HepG2 (cell line): Measurements from ENCODE around the gene FAM209A. TPM values are rescaled to one million over a fixed set of nuclear protein-coding genes. Genes with fewer than 3 reads are reported as not detected.
"Not testable (repeated sequence)": the region's sequence is repeated elsewhere in the genome, so short reads cannot be mapped to it uniquely, and the experiment has no call there.

Experiments
- ATAC-seq: fragments of 200-7000 bp; cut with Tn5 transposase; 3 replicates; pipeline ENCODE4 v1.9.1; 2020; ENCODE audit warnings: mild to moderate bottlenecking, moderate library complexity
- BruUV-seq: library from RNA; stranded (reverse); fragments of 400-500 nt; replicated peaks from 2 replicates; lab custom pipeline; 2021; lab: Mats Ljungman, UMichigan
- CTCF ChIA-PET: fragments of 300-600 bp; formaldehyde crosslinking; extraction: SDS; loops from one replicate; lab custom pipeline; 2021; ENCODE audit warnings: low total read pairs, inconsistent platforms, low intra/inter-chr PET ratio; lab: Yijun Ruan, JAX
- POLR2A ChIA-PET: fragments of 350-600 bp; sonication (Branson Sonifier 250); formaldehyde crosslinking; loops from one replicate; lab custom pipeline; 2020; ENCODE audit warnings: antibody characterized with exemption, inconsistent platforms; lab: Yijun Ruan, JAX
- DNase-seq: peaks from one replicate; pipeline ENCODE4 v3.0.0-alpha.2; 2015; ENCODE audit warnings: low spot score
- FAIRE-seq: peaks from 3 replicates; lab custom pipeline; 2011; peaks lifted over from hg19 to GRCh38; lab: Jason Lieb, UNC
- H2AFZ ChIP-seq: one replicate; pipeline ENCODE4 v1.6.1; 2011; ENCODE audit warnings: low read length, inconsistent platforms
- H3K27ac ChIP-seq: fragments of 300-600 bp; 3 replicates; pipeline ENCODE4 v1.8.0; 2011; ENCODE audit warnings: mixed run types, mild to moderate bottlenecking, mixed read lengths, low read length, inconsistent platforms; ENCODE audit not compliant: insufficient read depth; ENCODE audit errors: extremely low read length
- H3K27me3 ChIP-seq, 2 experiments: fragments of 200-600 bp in 1 of 2; 2 replicates in 1 of 2; 3 replicates in 1 of 2; pipeline versions ENCODE4 v1.6.0 to v1.8.0; 2011; ENCODE audit warnings: low read length in 2 of 2, mild to moderate bottlenecking in 2 of 2, moderate library complexity in 2 of 2, inconsistent platforms in 1 of 2; ENCODE audit not compliant: insufficient read depth in 2 of 2, control insufficient read depth in 1 of 2
- H3K36me3 ChIP-seq, 2 experiments: fragments of 200-600 bp in 1 of 2; replicated peaks in 1 of 2; 2 replicates in 1 of 2; 3 replicates in 1 of 2; pipeline versions ENCODE4 v1.5.1 to v1.8.0; 2011; ENCODE audit warnings: low read length in 2 of 2, inconsistent platforms in 1 of 2; ENCODE audit not compliant: insufficient read depth in 2 of 2, control insufficient read depth in 1 of 2
- H3K4me1 ChIP-seq: 2 replicates; pipeline ENCODE4 v1.5.1; 2012; ENCODE audit warnings: low read length, inconsistent platforms; ENCODE audit not compliant: insufficient read depth
- H3K4me2 ChIP-seq: 2 replicates; pipeline ENCODE4 v1.6.0; 2011; ENCODE audit warnings: low read depth, low read length, inconsistent platforms
- H3K4me3 ChIP-seq, 3 experiments: fragments of 200-600 bp in 1 of 3; sonication (generic), shearing (Covaris generic) in 1 of 3; replicated peaks in 1 of 3; 2 replicates each; pipeline ENCODE4 v1.5.1; 2011 to 2016; ENCODE audit warnings: low read length in 3 of 3, inconsistent platforms in 2 of 3, low read depth in 2 of 3, mild to moderate bottlenecking in 2 of 3, control low read depth in 1 of 3, mixed read lengths in 1 of 3; ENCODE audit not compliant: insufficient read depth in 1 of 3
- H3K79me2 ChIP-seq: one replicate; pipeline ENCODE4 v1.6.1; 2011; ENCODE audit warnings: low read length, inconsistent platforms; ENCODE audit not compliant: insufficient read depth
- H3K9ac ChIP-seq: 2 replicates; pipeline ENCODE4 v1.6.0; 2011; ENCODE audit warnings: mild to moderate bottlenecking, low read depth, low read length, inconsistent platforms; ENCODE audit not compliant: insufficient read depth
- H3K9me3 ChIP-seq: 2 replicates; pipeline ENCODE4 v1.5.1; 2012; ENCODE audit warnings: mild to moderate bottlenecking, low read length
- H4K20me1 ChIP-seq: 2 replicates; pipeline ENCODE4 v1.6.0; 2011; ENCODE audit warnings: inconsistent platforms, mild to moderate bottlenecking, low read length, moderate library complexity; ENCODE audit not compliant: insufficient read depth
- AGO2 ChIP-seq: fragments of 200-400 bp; formaldehyde crosslinking; optimal IDR thresholded peaks from 2 replicates; pipeline ENCODE3; 2017; ENCODE audit warnings: mild to moderate bottlenecking, low read depth, low read length, moderate library complexity
- GATA4 ChIP-seq: sonication (generic); IDR thresholded peaks from 2 replicates; pipeline ENCODE4 v1.6.1; 2016; ENCODE audit warnings: antibody characterized with exemption, low read depth, borderline replicate concordance
- HMG20B ChIP-seq: conservative IDR thresholded peaks from 2 replicates; pipeline ENCODE4 v1.6.1; 2016; ENCODE audit warnings: missing genetic modification reagents, missing compliant biosample characterization
- POLR2AphosphoS2 ChIP-seq: IDR thresholded peaks from 2 replicates; pipeline ENCODE4 v1.6.1; 2011; ENCODE audit warnings: low read depth, low read length, improper control_type of control experiment
- RFX5 ChIP-seq: IDR thresholded peaks from 2 replicates; pipeline ENCODE4 v1.6.1; 2011; ENCODE audit warnings: low read depth, low read length, improper control_type of control experiment
- RFXAP ChIP-seq: sonication (generic); formaldehyde crosslinking; IDR thresholded peaks from 2 replicates; pipeline ENCODE4 v1.4.0; 2020; ENCODE audit warnings: missing genetic modification reagents, borderline replicate concordance
- SETDB1 ChIP-seq: sonication (generic); formaldehyde crosslinking; IDR thresholded peaks from 2 replicates; pipeline ENCODE4 v1.5.1; 2020; ENCODE audit warnings: missing genetic modification reagents, mild to moderate bottlenecking, borderline replicate concordance
- ZSCAN22 ChIP-seq: sonication (generic); formaldehyde crosslinking; IDR thresholded peaks from 2 replicates; pipeline ENCODE4 v1.4.0; 2020; ENCODE audit warnings: mild to moderate bottlenecking, missing genetic modification reagents
- WGBS: methylation state at CpG from one replicate; pipeline ENCODE4 v1.1.6; 2017; ENCODE audit warnings: low lambda C conversion rate; 5-methylcytosine and 5-hydroxymethylcytosine counted together
- in situ Hi-C: cut with HindIII; loops from 2 replicates; pipeline ENCODE4 v1.10.0; 2017; ENCODE audit warnings: low pct_unique_long_range_greater_than_20kb; ENCODE audit not compliant: extremely low pct_ligation_motif_present
- intact Hi-C: fragments of 100-400 bp; cut with micrococcal nuclease; formaldehyde crosslinking; loops from one replicate; pipeline ENCODE4 v1.10.0; 2022; ENCODE audit not compliant: unreplicated experiment
- polyA plus RNA-seq, 8 experiments: library from polyadenylated mRNA; depleted of rRNA in 3 of 8; stranded (reverse) in 7 of 8; unstranded in 1 of 8; fragments of >200 nt; fragmentation: Illumina TruSeq in 4 of 8; extraction: Trizol in 4 of 8; gene quantifications; 2 replicates each; pipeline versions ENCODE4 v1.2.1 to v1.2.3, GENCODE V29; 2011 to 2016; ENCODE audit warnings: low read depth in 4 of 8, missing spikeins in 1 of 8, mixed read lengths in 1 of 8; ENCODE audit not compliant: insufficient read depth in 1 of 8
- total RNA-seq, 5 experiments: library from RNA; depleted of rRNA; stranded (reverse); fragments of >200 nt; fragmentation: Illumina TruSeq; extraction: Trizol; gene quantifications; 2 replicates each; pipeline ENCODE4 v1.2.3, GENCODE V29; 2016; ENCODE audit warnings: low read depth in 1 of 5

FAM209A gene
- total and polyA plus RNA-seq, 2 of the 13 experiments (the other 11 are each of a cell fraction or from before 2014, with no cell fraction given), result 0.15 to 0.36 TPM

DNA sequence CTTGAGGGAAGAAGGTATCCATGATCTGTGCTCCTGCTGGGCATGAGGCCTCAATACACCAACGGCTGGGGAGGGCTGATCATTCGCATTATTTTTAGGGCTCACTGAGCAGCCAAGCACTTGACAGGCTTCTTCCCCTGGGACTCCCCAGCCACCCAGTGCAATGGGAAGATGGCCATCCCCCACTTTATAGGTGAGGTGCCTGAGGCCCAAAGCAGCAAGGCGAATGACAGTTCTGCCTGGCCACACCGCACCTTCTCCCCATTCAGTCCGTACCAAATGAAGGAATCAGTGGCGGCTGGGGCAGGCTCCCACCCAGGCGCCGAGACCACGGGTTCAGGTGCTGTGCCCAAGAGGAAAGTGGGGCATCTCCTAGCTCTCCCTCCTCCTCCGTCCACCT is 4.4 kb upstream of the FAM209A start:
- intact Hi-C loops, result no loop called here
- H3K27me3 ChIP-seq, result no peaks in the 10 kb centered on the region
- H3K4me2 ChIP-seq, result no peak overlapping the region
- H4K20me1 ChIP-seq, result no peaks in the 10 kb centered on the region
- H3K36me3 ChIP-seq, result peaks cover 27 to 44% of the 10 kb centered on the region in 2 experiments; a peak in 4 of 5 replicates
- WGBS, result 94% methylated on average over 10 of the region's 10 CpGs
- BruUV-seq, result no TSS peak
- in situ Hi-C loops, result no loop called here
- no peak overlapping the region for H2AFZ ChIP-seq
- no peaks in the 10 kb centered on the region for H3K79me2 ChIP-seq
- no peak for DNase-seq
- H3K4me1 ChIP-seq, result no peaks in the 10 kb centered on the region
- ATAC-seq, result no peak
- FAIRE-seq, result no peak
- no peak overlapping the region for H3K4me3 ChIP-seq
- peaks cover 16% of the 10 kb centered on the region; the same call in 1 of the 2 replicates for H3K9me3 ChIP-seq
- TF ChIP-seq ZSCAN22 (CRISPR knock-in tag) (no peak), GATA4 (no peak), RFXAP (CRISPR knock-in tag) (no peak), RFX5 (no peak), POLR2AphosphoS2 (peak; percentile 36; the same call in 1 of the 2 replicates), AGO2 (peak; percentile 48), HMG20B (CRISPR knock-in tag) (no peak)
- ChIA-PET CTCF (no interaction called here), POLR2A (no interaction called here)
- H3K27ac ChIP-seq, result no peak overlapping the region
- no peak overlapping the region for H3K9ac ChIP-seq

DNA sequence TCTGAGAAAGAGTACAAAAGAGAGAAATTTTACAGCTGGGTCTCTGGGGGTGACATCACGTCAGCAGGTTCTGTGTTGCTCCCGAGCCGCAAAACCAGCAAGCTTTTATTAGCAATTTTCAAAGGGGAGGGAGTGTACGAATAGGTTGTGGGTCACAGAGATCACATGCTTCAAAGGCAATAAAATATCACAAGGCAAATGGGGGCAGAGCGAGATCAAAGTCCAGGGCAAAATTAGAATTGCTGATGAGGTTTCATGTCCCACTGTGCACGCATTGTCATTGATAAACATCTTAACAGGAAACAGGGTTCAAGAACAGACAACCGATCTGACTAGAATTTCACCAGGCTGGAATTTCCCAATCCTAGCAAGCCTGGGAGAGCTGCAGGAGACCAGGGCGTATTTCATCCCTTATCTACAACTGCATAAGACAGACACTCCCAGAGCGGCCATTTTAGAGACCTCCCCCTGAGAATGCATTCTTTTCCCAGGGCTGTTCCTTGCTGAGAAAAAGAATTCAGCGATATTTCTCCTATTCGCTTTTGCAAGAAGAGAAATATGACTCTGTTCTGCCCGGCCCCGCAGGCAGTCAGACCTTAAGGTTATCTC is 3.7 kb upstream of the FAM209A start:
- ATAC-seq, DNase-seq, in situ Hi-C loops, H3K79me2 ChIP-seq, FAIRE-seq, H3K4me1 ChIP-seq, H3K4me3 ChIP-seq, H3K27ac ChIP-seq, H4K20me1 ChIP-seq, H3K4me2 ChIP-seq, H3K27me3 ChIP-seq, CTCF ChIA-PET, H3K9ac ChIP-seq, POLR2A ChIA-PET, intact Hi-C loops, H2AFZ ChIP-seq: not testable (repeated sequence)
- BruUV-seq, result TSS peak; percentile 21
- Histone ChIP-seq H3K9me3 (peaks cover 16% of the 10 kb centered on the region; the same call in 1 of the 2 replicates), H3K36me3 (peaks cover 25 to 41% of the 10 kb centered on the region in 2 experiments; a peak in 4 of 5 replicates)
- WGBS, result 94% methylated on average over 13 of the region's 13 CpGs
- TF ChIP-seq SETDB1 (CRISPR knock-in tag), result peak; percentile 87; the same call in 1 of the 2 replicates
